Activated CD4-positive, alpha-beta T cell treated with anti-CD3 and anti-CD28 coated beads, Interleukin-2, amount 50 U/mL, for 16 hours (primary cell): ENCODE data around the gene PHYH.
"Not testable (repeated sequence)": the region's sequence is repeated elsewhere in the genome, so short reads cannot be mapped to it uniquely, and the experiment has no call there.

Experiments used
- DNase-seq: peaks from one replicate; pipeline ENCODE4 v3.0.0-alpha.2; 2020

Gene PHYH

DNA sequence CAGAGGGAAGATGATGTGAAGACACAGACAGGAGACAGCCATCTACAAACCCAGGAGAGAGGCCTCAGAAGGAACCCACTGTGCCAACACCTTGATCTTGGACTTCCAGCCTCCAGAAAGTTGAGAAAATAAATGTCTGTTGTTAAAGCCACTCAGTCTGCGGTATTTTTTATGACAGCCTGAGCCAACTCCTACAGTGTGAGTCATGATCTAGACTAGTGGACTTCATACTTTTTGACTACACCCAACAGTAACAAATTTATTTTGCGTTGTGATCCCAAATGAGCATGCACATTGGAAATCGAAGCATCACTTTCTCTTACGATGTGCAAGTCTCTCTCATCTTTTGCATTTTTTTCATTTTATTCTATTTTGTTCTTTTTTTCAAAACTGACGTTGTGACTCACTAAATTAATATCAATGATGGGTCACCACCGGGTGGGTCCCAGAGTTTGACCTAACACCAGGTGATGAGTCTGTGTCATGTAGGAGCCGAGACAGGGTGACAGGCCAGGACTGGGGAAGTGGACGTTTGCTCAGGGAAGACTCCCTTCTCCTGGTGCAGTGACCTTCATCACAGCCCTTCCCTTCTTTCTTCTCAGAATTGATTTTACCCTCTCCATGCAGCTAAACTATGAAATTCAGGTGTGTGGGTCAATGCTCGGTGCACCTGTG is 28.9 kb downstream of the PHYH start:
- DNase-seq = no peak

- no peak for DNase-seq
Observed at GRCh38 chr10:13268841-13269240, 31.0 kb downstream of the PHYH start.

- DNase-seq = no peak
Observed at GRCh38 chr10:13268310-13268709, 31.6 kb downstream of the PHYH start.

- no peak for DNase-seq
Observed at GRCh38 chr10:13263591-13263990, 36.3 kb downstream of the PHYH start.

DNA sequence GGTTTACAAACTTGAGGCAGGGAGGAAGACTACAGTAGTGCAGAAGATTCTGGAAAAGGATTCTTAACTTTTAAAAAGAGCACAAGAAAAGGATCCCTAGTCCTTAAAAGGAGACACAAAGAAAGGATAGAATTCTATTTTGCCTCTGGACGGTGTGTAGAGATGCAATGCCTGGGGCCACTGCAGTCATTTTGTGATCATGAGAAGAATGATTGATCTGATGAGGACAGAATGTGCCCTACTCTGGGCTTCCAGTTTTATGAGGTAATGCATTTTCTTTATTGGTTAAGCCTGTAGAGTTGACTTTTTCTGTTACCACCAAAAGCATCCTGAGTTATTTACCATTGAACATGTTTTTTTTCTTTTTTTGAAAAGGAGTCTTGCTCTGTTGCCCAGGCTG is 37.4 kb downstream of the PHYH start:
- DNase-seq = no peak

DNA sequence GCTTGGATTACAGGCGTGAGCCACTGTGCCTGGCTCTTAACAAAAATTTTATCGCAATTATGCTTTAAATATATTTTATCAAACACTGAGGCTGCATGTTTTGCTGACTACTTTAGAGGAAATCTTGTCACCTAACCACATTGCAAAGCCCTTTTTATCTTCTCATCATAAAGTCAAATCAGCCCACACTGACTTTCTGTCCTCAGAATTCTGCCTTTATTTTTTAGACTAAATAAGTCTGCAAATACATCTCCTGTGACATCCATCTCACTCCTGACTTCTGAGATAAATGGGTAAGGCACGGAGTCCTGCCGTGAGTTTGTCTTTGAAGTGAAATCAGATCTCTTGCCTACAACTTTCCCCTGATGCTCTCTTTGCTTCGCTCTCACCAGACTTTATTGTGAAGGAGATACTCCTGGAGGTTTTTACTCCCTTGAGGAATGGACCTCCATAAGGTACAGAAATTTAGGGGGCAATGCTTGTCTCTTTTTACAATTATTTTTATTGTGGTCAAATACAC is 42.2 kb downstream of the PHYH start:
- no peak for DNase-seq

DNA sequence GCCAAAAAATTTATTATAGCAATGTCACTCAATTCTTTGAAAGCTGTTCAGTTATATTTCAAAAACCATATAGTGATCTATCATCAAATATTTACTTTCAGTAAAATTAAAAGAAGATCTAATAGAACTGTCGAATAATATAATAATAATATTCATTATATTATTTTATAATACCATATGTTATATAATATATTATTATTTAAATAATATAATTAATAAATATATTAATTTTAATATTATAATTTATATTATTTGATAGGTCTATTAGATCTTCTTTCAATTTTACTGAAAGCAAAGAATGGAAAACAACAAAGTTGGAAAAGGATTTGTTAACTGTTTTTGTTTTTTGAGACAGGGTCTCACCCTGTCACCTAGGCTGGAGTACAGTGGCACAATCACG is 43.2 kb downstream of the PHYH start:
- DNase-seq = no peak

GRCh38 chr10:13253726-13254125 is 46.1 kb downstream of the PHYH start:
- DNase-seq = no peak

DNA sequence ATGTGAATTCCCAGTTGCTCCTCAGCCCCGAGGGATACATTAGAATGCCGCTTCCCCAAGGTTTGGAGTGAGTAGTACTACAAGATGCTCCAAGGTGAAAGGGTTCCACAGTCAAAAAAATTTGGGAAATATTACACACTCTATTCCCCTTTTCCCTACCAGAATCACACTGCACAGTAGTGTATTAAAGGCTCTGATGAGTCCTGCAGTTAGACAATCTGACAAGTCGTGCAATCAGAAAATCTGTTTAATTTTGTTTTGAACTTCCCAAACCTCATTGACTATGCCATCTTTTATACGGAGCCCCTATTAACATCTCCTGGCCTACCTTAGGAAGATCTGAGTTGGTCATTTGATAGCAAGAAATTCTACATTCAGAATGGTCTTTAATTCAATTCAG is 52.1 kb downstream of the PHYH start:
- no peak for DNase-seq

- DNase-seq = no peak
Observed at GRCh38 chr10:13247246-13247645, 52.6 kb downstream of the PHYH start.

- DNase-seq = not testable (repeated sequence)
Observed at GRCh38 chr10:13242260-13242659, 57.6 kb downstream of the PHYH start.

DNA sequence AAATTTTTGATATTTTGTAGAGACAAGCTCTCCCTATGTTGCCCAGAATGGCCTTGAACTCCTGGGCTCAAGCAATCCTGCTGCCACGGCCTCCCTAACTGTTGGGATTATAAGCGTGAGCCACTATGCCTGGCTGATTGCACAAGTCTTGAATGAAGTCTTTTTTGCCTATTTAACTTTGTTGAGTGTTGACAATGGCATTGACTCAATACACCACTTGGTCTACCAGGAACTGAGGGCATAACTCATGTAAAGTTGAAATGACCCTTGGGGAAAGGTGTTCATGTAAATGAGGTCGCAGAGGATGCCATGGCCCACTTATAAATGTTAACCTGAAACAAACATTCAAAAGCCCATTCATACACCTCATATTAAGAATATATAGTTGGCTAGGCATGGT is 58.3 kb downstream of the PHYH start:
- DNase-seq = no peak

DNA sequence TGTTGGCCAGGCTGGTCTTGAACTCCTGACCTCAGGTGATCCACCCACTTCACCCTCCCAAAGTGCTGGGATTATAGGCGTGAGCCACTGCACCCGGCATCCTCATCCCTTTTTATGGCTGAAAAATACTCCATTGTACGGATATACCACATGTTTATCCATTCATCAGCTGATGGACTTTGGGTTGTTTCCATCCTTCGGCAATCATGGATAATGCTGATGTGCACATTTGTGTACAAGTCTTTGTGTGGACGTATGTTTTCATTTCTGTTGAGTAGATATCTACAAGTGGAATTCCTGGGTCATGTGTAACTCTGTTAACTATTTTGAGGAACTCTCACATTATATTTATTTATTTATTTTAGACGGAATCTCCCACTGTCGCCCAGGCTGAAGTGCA is 59.9 kb downstream of the PHYH start:
- DNase-seq = no peak

DNA sequence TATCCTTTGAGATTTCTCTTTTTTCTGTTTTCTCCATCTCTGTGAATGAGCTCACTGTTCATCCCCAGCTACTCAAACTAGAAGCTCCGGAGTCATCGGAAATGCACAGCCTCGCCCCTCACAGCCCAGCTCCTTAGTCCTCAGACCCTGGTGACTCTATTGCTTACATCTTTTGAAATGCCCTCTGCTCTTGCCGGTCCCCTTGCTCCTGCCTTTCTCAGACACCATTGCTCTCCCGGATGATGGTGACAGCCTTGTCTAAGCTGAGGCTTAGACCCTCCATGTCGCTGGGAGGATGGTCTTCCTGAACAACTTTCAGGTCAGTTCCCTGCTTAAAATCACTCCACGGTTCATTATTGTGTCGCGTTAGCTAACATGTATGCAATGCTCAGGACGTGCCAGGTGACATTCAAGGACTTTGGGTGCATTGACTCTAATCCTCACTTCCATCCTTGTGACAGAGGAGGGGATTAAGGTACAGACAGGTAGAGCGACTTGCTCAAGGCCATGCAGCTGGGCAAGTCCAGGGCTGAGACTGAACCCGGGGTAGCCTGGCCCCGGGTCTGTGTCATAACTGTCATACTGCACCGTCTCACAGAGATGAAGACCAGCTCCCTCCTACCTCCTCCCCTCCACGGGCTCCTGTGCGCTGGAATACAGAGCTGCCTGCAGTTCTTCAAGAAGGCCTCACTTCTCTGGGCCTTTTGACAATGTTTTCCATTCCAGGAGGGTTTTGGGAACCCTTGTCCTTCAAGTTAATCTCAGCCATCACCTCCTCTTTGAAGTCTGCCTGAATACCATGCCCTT is 61.4 kb downstream of the PHYH start:
- DNase-seq = no peak

DNA sequence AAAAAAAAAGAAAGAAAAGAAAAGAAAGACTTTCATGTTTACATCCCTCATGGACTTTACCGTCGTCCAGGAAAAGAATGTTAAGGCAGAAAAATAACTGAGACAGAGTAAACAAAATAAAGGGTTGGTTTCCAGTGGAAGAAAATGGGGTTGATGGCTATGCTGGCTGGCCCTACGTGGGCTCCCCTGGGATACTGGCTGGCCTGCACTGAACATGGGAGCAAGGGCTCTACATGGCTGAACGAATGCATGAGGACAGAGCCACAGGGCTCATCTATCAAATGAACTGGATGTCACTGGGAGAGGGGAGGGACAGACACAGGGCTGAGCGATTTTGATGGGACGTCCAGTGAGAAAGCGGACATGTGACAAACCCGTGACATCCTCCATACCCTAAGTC is 63.2 kb downstream of the PHYH start:
- DNase-seq = no peak

- DNase-seq = not testable (repeated sequence)
Observed at GRCh38 chr10:13234736-13235135, 65.1 kb downstream of the PHYH start.

DNA sequence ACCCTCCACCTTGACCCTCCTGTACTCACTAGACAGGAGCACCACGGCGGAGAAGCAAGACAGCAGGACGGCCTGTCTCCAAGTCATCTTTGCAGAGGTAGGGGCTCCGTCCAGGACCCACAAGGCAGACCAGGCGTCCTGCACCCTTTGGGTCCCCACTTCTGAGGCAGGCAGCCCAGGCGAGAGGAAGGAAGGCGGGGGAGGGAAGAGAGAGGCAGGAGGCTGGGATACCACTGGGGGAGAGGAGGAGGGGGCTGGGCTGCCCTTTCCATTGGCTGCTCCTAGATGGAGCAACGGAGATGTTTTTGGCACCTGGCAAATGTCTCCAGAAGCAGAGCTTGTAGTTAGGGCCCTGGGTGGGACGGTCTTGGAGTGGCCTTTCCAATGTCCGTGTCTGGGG is 65.7 kb downstream of the PHYH start, which contains the start of gene UCMA:
TSS of gene UCMA (minus strand) at position 203 of the 400 bp plus-strand sequence. CDS start at position 87, 116 bp downstream.
- DNase-seq = no peak

GRCh38 chr10:13233358-13233757 is 66.5 kb downstream of the PHYH start:
- no peak for DNase-seq

GRCh38 chr10:13231808-13232207 is 68.1 kb downstream of the PHYH start:
- no peak for DNase-seq

- no peak for DNase-seq
Observed at GRCh38 chr10:13231190-13231589, 68.7 kb downstream of the PHYH start.
